NCI-H2029 treated with DMSO at 0.1 percent for 48 hours (cell line): Measurements from ENCODE around the gene GPD1.

Experiments used
- DNase-seq: peaks from one replicate; lab custom pipeline; 2025; lab: John Stamatoyannopoulos, UW

Gene GPD1

DNA sequence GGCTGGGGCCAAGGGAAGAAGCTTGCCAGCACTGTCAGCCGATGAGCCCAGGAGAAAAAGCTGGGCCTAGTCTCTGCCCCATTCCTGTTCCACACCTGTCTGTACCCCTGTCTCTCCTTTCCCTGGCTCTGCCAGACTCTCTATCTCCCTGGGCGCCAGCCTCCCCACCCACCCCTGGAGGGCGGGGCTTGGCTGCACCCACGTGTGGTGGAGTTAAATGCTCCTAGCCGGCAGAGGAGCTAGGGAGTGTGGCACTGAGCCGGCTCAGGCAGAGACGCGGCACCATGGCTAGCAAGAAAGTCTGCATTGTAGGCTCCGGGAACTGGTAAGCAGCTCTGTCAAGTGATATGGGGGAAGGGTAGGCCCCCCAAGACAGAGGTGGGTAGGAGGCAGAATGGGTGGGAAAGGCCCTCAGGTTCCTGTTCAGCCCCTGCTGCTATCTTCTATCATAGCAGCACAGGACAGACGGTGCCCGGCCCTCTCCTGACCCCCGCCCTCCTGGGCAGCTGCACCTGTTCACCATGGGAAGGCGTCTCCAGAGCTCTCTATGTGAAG, at the start of gene GPD1:
TSS of gene GPD1 (plus strand) at position 242 of the 555 bp plus-strand sequence. CDS start at position 285, 43 bp downstream.
- peak; percentile 61 for DNase-seq

DNA sequence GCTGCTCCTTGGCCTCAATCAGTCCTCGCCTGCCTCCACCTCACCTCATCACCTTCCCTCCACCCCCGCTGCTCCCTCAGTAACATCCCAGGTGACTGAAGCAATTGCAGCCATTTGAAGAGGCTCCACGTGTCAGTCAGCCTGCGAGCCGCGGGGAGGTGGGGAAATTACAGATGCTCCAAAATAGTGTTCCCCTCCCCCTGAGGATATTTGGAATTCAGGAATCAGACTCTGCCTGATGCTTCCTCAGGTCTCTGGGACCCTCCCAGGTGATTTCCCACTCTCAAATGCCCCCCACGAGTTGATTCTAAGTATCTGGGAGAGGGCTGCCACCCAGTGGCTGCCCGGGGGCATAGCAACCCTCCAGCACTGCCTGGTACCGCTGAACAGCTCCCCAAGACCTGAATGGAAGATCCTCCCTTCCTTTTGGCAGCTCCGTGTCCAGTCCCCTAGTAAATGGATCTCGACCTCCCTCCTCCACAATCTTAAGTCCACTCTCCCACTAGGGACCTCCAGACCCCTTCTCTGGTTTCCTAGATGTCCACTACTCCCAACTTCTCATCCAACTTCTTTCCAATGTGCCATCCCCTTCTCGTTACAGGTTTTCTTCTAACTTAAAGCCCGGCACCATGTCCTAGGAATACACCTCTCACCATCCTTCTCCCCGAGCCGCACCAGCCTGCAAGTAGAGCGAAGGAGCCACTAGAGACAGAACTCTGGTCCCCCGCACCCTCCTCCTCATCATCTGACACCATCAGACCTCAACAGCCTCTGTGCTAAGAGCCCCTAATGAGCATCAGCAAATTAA, 47.8 kb upstream of the GPD1 start:
- DNase-seq: no peak

DNA sequence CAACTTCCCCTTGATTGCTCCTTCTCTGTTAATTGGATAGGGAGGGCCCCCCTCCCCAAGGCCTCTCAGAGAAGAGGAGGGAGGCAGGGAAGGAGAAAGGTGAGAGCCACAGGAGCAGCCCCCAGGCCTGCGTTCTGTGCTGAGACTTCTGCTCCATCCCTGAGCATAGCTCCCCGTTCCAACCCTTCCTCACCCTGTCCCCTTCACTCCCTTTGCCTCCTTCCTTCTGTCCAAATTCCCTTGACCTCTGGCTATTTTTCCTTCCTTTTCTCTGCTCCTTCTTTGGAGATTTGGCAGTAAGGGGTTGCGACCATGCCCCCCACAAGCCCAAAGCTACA, 47.2 kb upstream of the GPD1 start:
- DNase-seq: no peak

DNA sequence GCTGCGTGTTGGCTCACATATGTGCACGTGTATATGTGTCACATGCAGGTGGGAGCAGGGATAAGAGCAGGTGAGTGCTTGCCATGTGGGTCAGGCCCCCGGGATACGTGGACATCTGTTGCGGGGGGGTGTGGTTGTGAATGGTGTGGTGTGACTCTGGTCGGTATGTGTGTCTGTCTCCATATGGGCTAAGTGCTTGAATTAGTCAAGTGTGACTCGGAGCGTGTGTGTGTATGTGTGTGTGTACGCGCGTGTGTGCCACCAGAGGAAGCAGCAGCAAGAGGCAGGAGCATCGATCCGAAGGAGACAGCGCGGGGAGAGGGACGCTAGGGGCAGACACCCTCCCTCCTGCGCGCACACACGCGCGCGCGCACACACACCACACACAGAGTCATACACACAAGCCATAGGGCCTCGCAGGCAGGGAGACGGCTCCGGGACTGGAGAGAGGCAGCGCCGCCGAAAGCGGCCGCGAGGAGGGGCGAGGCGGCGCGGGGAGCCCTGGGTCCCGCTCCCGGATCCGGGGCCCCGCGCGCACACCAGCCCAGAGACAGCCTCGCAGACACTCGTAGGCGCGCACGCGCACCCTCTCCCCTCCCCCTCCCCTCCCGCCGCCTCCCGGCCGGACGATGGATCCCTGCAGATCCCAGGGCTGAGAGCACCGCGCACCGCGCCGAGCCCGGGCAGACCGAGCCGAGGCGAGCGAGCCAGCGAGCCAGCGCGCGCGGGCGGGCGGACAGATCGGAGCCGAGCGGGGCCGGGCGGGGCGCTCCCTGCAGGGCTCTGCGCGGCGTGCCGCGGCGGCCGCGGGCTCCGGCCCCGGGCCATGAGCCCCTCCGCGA, 46.6 kb upstream of the GPD1 start, which contains the start of gene ASIC1:
TSS of gene ASIC1 (plus strand) at position 597 of the 842 bp plus-strand sequence. CDS start 1,171 bp downstream, outside the sequence.
- DNase-seq: no peak

DNA sequence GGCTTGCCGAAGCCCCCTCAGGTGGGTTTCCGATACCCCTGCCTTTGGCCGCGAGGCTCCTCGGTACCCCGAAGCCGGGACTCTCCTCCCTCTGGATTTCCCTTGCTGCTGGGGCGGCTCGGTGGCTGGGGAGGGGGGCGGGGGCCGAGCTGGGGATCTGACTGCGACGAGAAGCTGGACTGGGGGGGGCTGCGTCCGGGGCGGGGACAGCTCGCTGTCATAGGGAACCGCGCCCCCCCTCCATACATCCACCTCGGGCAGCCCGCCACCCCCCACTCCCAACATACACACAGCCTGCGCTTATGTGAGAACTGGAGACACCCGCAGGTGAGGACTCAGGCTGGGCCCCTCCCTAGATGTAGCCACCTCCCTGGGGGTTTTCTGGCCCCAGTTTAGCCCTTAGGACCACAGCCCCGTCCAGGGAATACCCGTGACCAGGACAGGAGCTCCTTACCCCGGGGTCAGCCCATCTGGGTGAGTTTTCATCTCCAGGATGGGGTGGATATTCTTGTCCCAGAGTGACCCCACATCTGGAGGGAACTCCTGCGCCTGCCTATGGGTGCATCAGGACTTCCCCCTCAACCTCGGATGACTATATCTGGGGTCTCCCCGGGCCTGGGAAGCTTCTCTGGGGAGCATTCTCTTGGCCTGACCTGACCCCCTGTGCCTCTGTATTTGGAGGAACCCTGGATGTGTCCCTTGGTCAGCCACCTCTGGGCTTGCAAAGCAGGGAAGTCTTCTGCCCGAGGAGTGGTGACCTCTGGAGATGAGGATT, 45.7 kb upstream of the GPD1 start:
- no peak for DNase-seq

DNA sequence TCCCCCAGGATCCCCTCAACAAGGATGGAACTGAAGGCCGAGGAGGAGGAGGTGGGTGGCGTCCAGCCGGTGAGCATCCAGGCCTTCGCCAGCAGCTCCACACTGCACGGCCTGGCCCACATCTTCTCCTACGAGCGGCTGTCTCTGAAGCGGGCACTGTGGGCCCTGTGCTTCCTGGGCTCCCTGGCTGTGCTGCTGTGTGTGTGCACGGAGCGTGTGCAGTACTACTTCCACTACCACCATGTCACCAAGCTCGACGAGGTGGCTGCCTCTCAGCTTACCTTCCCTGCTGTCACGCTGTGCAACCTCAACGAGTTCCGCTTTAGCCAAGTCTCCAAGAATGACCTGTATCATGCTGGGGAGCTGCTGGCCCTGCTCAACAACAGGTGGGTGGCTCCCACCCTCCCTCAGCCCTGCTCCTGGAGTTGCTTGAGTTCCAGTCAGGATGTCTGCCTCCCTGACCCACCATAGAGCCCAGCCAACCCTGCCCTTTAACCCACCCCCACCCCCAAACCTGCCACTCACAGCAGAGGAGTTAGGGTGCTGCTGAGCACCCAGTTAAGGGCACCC, 45.0 kb upstream of the GPD1 start:
- DNase-seq: no peak

DNA sequence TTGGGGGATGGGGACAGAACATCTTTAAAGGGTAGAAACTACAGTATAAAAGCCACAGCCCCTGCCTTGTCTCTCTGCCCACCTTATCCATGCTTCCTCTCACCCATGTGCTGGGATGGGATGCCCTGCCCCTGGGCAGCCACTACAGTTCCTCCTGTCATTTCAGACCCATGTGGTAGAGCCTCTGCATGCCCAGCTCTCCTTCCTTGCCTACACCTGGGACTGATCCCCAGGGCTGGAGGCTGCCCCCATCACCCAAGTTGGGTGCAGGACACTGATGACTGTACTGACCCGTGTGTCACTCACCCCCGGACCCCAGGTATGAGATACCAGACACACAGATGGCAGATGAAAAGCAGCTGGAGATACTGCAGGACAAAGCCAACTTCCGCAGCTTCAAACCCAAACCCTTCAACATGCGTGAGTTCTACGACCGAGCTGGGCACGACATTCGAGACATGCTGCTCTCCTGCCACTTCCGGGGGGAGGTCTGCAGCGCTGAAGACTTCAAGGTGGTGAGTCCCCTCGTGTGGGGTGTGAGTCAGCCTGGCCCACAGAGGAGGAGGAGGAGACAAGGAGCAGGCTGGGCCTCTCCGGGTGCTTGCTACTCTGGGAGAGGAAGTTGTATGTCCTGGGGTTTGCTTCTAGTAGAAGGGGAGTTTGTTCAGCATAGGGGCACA, 44.2 kb upstream of the GPD1 start:
- no peak for DNase-seq

DNA sequence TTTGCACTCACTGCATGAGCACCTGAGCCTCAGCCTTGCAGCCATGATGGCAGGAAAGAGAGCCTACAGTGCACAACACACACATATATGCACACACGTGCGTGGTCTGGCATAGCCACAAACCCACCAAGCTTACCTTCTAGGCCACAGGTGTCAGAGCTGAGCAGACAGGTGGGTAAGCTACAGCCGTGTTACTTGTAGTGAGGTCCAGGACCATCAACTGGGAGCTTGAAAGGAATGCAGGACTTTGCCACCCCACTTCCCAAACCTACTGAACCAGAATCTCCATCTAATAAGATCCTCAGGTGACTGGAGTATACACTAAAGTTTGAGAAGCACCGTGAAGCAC, 43.7 kb upstream of the GPD1 start:
- no peak for DNase-seq

DNA sequence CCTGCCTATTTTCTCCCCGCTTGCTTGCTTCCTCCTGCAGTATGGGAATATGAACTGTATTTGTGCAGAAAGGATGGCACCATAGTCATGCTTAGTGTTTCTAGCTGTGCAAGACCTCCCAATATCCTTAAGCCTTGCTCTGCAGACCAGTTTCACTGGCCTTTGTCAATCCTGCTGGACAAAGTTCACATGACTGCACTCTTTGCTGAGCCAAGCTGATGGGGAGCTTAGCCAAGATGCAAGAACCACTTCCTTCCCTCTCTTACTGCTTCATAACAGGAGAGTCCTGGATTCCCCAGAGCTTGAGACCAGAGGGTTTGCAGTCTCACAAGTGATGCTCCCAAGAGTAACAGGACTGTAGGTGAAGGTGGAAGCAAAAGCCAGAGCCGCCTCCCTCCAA, 42.6 kb upstream of the GPD1 start:
- DNase-seq: no peak

DNA sequence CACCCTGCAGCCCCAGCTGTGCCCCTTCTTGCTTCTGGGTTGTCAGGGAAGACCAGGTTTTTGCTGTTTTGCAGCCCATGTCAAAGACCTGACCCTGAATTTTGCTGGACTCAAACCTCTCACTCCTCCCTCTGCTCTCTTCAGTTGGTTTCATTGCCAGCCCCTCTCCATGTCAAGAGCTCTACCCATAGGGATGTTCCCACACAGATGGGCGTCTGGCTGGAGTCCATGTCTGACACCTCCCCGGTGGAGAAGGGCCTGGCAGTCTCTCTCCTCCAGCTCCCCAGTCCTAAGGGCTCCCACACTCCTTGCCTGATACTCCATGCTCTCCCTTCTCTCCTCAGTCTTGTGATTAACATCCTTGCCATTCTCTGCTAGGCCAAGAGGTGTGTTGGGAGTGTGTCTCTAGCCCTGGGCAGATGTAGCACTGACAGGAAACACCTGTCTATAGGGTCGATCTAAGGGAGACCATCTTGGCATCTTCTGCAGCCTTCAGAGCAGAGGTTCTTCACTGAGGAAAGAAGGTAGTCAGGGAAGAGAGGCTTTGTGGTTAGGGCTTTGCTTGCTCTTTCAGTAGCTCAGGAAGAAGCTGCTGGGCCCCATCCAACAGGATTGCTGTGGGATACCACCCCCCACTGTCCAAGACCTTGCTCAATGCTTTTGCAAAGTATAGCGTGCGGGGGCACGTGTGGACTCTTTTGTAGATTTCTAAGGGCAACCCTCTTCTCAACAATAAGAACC, 41.7 kb upstream of the GPD1 start:
- no peak for DNase-seq

DNA sequence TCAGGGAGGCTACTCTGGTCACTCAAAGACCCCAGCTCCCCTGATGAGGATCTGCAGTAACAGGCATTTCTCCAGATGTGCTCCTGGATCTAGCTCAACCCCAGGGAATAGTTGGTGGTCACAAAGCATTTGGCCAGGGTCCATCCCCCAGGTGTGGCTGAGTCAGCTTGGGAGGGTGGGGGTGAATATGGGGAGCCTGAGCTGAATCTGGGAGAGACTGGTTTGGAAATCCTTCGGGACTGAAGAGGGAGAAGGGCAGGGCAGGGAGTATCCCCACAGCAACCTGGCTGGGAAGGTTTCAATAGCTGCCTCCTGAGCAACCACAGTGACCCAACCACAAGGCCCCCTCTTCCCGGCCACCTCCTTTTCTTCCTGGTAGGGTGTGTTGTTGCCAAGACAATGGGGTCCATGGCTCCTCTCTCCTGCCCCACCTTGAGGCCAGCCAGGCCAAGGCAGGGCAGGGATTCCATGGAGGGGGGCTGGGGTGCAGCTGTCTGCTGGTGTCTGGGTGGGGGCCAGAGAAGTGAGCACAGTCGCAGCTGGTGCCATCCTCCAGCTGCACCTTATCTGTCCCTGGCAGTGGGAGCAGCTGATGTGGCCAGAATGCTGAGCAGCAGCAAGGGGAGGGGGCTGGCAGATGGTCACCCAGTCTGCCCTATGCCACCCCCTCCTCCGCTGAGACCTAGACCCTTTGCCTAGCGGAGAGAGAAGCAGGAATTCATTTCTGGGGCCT, 40.9 kb upstream of the GPD1 start:
- DNase-seq: no peak

DNA sequence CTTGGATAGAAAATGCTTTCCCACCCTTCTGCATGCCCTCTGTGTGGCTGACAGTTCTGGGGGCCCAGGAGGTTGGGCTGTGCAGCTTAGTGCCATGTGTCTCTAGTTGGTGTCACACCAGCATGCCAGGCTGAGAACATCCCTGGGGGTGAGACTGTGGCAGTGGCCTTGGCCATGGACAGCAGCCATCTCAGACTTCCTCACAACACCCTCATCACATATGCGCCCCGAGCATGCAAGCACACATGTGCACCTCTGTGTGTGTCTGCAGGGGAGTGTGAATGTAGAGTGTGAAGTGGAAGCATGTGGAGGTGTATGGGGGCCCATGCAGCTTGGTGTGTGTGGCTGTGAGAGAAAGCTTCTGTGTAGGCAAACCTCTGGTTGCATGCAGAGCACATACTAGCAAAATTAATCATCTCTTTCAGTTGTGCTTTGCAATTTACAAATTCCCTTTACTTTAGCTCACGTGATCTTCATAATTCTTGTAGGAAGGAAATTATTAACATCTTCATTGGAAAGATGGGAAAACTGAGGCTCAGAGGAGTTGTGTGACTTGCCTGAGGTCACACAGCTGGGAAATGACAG, 38.0 kb upstream of the GPD1 start:
- DNase-seq: no peak

DNA sequence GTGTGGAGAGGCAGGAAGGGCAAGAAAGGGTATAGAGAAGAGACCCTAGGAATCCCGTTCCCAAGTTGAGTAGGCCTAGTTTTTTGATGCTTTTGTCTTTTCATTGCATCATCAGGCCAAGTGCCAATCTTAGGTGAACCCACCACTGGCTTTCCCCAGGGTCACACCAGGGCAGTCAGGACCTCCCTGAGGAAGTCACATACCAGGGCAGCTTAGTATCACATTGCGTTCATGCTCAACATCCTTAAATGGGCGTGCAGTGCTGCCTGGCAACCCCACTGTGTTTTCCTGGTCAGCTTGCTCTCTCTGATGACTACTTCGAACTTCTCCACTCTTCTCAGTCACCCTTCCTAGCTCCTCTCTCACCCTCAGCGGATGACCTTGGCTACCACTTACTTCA, 37.4 kb upstream of the GPD1 start:
- no peak for DNase-seq

DNA sequence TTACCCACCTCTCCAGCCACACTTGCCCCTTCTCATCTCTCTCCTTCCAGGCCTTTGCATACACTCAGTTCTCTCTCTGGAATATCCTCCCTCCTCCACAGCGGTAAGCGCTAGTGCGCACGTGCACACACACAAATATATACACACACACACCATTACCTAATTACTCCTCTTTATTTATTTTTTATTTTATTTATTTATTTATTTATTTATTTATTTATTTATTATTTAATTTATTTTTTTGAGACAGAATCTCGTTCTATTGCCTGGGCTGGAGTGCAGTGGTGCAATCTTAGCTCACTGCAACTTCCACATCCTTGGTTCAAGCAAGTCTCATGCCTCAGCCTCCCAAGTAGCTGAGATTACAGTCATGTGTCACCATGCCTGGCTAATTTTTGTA, 34.7 kb upstream of the GPD1 start:
- no peak for DNase-seq

DNA sequence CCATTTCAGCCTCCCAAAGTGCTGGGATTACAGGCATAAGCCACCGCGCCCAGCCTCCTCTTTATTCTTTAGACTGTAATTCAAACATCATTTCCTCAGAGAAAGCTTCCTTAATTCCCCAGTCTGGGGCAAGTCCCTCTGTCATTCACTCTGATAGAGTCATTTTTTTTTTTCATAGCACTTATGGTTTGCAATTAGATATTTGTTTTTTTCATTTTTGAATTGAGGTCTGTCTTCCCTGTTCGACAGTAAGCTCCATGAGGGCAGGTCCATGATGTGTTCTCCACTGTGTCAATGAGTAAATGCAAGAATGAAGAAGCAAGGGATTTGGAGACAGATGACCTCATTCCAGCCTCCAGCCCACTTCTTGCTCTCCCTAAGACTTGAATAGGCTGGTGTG, 34.3 kb upstream of the GPD1 start:
- DNase-seq: no peak

DNA sequence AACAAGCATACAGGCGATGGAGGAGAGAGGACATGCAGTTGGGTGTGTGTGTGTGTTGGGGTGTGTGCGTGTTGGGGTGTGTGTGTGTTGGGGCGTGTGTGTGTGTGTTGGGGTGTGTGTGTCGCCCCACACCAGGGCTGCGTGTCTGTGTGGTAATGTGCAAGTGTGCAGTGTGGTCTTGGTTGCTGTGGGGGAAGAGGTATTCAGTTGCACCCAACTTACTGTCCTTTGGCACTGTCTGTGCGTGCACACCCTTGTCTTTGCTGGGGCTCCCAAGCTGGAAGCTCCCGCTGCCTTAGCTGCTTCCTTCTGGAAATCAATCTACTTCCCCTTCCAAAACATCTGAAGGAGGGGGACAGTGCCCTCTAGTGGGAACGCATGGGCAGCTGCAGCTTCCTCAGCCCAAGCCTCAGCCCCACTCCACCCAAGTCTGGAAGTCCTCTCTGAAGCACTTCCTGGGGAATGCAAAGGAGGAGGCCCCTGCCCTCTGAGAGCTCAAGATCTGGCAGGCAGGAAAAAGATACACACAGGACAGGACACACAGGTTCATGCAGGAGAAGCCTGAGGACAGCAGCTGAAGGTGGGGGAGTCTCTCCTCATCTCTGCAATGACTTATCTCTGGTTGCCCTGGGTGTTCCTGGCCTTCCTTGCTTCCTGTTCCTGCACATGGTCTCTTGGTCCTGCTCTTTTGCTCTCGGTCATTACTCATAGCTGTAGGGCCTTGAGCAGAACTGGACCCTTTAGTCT, 33.3 kb upstream of the GPD1 start:
- peak; percentile 53 for DNase-seq

DNA sequence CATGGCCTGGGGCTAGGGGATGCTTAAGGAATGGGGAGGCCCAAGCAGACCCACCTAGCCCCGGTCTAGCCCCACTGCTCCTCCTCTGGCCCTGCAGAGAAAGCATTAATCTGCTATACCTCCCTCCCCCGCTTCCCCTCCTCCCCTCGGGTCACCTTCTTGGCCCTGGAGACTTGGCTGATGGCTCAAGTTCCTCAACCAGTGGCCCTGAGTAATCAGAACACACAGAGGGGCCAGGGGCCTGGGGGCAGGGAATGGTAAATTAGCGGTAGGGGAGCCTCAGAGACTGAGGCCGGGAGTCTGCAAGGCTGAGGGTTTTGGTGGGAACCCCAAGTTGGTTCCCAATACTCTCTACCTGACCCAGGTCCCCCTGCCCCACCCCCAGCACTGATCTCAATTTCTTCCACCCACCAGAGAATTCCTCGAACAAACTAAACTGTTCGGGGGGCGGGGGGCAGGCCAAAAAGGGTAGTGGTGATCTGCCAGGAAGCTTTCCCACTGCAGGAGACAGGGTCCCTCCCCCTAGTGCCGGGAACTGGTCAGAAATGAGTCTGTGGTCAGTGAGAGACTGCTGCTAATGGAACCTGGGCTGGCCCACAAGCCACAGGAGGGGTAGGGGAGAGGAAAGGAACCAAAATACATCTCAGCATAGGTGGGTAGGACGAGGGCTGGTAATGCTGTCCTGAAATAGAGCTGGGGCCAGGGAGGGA, 31.5 kb upstream of the GPD1 start:
- DNase-seq: no peak

DNA sequence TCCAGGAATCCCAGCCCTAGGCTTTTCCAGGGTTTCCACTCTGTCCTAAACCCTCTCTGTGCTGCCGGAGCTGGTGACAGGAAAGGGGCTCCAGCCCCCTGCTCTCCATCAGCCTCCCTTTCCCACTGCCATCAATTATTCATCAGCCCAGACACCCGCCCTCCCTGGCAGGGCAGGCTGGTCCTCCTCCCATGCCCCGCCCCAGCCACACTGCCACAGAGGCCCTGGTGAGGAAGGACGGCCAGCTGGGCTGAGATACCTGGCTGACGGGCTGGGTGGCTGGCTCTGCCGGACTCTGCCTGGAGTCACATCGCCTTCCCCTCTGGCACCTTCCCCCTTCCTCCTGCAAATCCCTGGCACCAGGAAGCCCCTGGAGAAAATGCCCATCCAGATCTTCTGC, 30.6 kb upstream of the GPD1 start:
- DNase-seq: no peak
